ENCODE data around the gene LAMA5. TPM values are rescaled to one million over a fixed set of nuclear protein-coding genes. Genes with fewer than 3 reads are reported as not detected.

Gene LAMA5
- total RNA-seq, 1 experiment from 2014 or later, result 61.0 TPM

GRCh38 chr20:62266851-62267250, 100.3 kb downstream of the LAMA5 start:
- DNase-seq, result no peak
- H3K27me3 ChIP-seq (ENCODE audit: control insufficient read depth, insufficient read depth, low read length), result no peaks in the 10 kb centered on the region
- no peak overlapping the region for H3K4me3 ChIP-seq (ENCODE audit: insufficient read depth, low read depth, low read length)
- peaks cover 6% of the 10 kb centered on the region for H3K36me3 ChIP-seq (replicated peaks; ENCODE audit: control insufficient read depth, insufficient read depth, low read length)

DNA sequence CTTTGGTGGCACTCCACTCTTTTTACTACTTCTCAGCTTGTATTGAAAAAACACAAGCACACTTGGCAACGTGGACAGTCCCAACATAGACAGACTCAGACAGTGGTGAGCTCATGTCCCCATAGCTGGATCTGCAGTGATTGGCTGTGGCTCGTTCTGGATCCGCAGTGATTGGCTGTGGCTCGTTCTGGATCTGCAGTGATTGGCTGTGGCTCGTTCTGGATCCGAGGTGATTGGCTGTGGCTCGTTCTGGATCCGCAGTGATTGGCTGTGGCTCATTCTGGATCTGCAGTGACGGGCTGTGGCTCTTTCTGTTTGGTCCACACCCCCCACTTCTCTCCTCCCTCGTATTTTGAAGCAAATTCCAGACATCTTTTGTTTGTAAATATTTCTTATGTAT, 100.8 kb downstream of the LAMA5 start:
- Histone ChIP-seq H3K36me3 (replicated peaks; ENCODE audit: control insufficient read depth, insufficient read depth, low read length) (peaks cover 6% of the 10 kb centered on the region), H3K27me3 (ENCODE audit: control insufficient read depth, insufficient read depth, low read length) (no peaks in the 10 kb centered on the region), H3K4me3 (ENCODE audit: insufficient read depth, low read depth, low read length) (no peak overlapping the region)
- DNase-seq, result no peak

DNA sequence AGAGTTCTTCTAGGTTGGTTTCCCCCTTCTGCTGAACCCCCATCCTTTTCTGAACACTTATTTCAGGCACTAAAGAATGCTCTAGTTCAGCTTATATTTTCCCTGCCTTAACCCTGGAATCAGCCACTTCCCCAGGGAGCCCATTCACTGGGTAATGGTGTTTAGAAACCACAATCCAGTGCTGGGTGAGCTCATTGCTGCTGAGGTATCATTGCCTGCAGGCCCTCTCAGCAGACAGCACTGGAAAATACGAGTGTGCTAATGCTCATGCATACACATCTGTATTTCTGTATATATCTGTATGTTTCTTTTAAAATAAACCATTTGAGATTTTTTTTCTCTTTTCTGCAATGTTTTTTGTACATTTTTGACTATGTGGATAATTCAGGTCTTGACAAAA, 101.7 kb downstream of the LAMA5 start:
- H3K4me3 ChIP-seq (ENCODE audit: insufficient read depth, low read depth, low read length), result no peak overlapping the region
- no peak for DNase-seq
- H3K36me3 ChIP-seq (replicated peaks; ENCODE audit: control insufficient read depth, insufficient read depth, low read length), result peaks cover 9% of the 10 kb centered on the region
- no peaks in the 10 kb centered on the region for H3K27me3 ChIP-seq (ENCODE audit: control insufficient read depth, insufficient read depth, low read length)

- no peak overlapping the region for H3K4me3 ChIP-seq (ENCODE audit: insufficient read depth, low read depth, low read length)
- peaks cover 10% of the 10 kb centered on the region for H3K36me3 ChIP-seq (replicated peaks; ENCODE audit: control insufficient read depth, insufficient read depth, low read length)
- H3K27me3 ChIP-seq (ENCODE audit: control insufficient read depth, insufficient read depth, low read length), result no peaks in the 10 kb centered on the region
- no peak for DNase-seq
Observed at GRCh38 chr20:62263396-62263795, 103.7 kb downstream of the LAMA5 start.

- peaks cover 10% of the 10 kb centered on the region for H3K36me3 ChIP-seq (replicated peaks; ENCODE audit: control insufficient read depth, insufficient read depth, low read length)
- no peak for DNase-seq
- H3K4me3 ChIP-seq (ENCODE audit: insufficient read depth, low read depth, low read length), result no peak overlapping the region
- no peaks in the 10 kb centered on the region for H3K27me3 ChIP-seq (ENCODE audit: control insufficient read depth, insufficient read depth, low read length)
Observed at GRCh38 chr20:62262064-62262463, 105.0 kb downstream of the LAMA5 start.

GRCh38 chr20:62259294-62259565, 107.9 kb downstream of the LAMA5 start:
- no peaks in the 10 kb centered on the region for H3K27me3 ChIP-seq (ENCODE audit: control insufficient read depth, insufficient read depth, low read length)
- H3K36me3 ChIP-seq (replicated peaks; ENCODE audit: control insufficient read depth, insufficient read depth, low read length), result peaks cover 10% of the 10 kb centered on the region
- no peak overlapping the region for H3K4me3 ChIP-seq (ENCODE audit: insufficient read depth, low read depth, low read length)
- no peak for DNase-seq

Other genes starting within 250 kb of the LAMA5 start
- 67.6 and 68.6 TPM in 2 replicates for gene LSM14B, start 244.8 kb downstream of the LAMA5 start, total RNA-seq (2014; rRNA removed; shearing (Covaris generic))
- 413 and 501 TPM in 2 replicates for gene PSMA7, start 223.9 kb downstream of the LAMA5 start, total RNA-seq (2014; rRNA removed; shearing (Covaris generic))
- gene SS18L1, start 223.5 kb downstream of the LAMA5 start, total RNA-seq (2014; rRNA removed; shearing (Covaris generic)), result 15.1 and 25.1 TPM in 2 replicates
- 32.7 and 37.8 TPM in 2 replicates for gene MTG2, start 184.3 kb downstream of the LAMA5 start, total RNA-seq (2014; rRNA removed; shearing (Covaris generic))
- 0.85 and 1.9 TPM in 2 replicates for gene HRH3, start 147.0 kb downstream of the LAMA5 start, total RNA-seq (2014; rRNA removed; shearing (Covaris generic))
- gene OSBPL2, start 128.8 kb downstream of the LAMA5 start, total RNA-seq (2014; rRNA removed; shearing (Covaris generic)), result 21.9 and 26.1 TPM in 2 replicates
- 224 and 290 TPM in 2 replicates for gene ADRM1, start 64.3 kb downstream of the LAMA5 start, total RNA-seq (2014; rRNA removed; shearing (Covaris generic))
- gene RPS21, start 19.8 kb upstream of the LAMA5 start, total RNA-seq (2014; rRNA removed; shearing (Covaris generic)), result 877 and 1,118 TPM in 2 replicates
- 7.7 and 8.3 TPM in 2 replicates for gene CABLES2, start 40.0 kb upstream of the LAMA5 start, total RNA-seq (2014; rRNA removed; shearing (Covaris generic))
- gene RBBP8NL, start 60.2 kb upstream of the LAMA5 start, total RNA-seq (2014; rRNA removed; shearing (Covaris generic)), result not detected in 2 replicates
- gene GATA5, start 108.7 kb upstream of the LAMA5 start, total RNA-seq (2014; rRNA removed; shearing (Covaris generic)), result 0.55 and 1.5 TPM in 2 replicates

Data from H7 (cell line).